HFFc6 (cell line): ENCODE measurements around the gene MBD6. TPM values are rescaled to one million over a fixed set of nuclear protein-coding genes. Genes with fewer than 3 reads are reported as not detected.

Experiments used
- DNase-seq: peaks from one replicate; pipeline ENCODE4 v3.0.0-alpha.2; 2018
- H3K27ac Mint-ChIP-seq: 2 replicates; pipeline ENCODE4 v1.8.0; 2020; ENCODE audit warnings: mild to moderate bottlenecking, mixed read lengths
- H3K27me3 Mint-ChIP-seq: 2 replicates; pipeline ENCODE4 v1.8.0; 2021; ENCODE audit warnings: mild to moderate bottlenecking, moderate library complexity, mixed read lengths; ENCODE audit not compliant: insufficient read depth
- H3K36me3 Mint-ChIP-seq: 2 replicates; pipeline ENCODE4 v1.8.0; 2021; ENCODE audit warnings: low read depth, mixed read lengths
- H3K4me1 Mint-ChIP-seq: 2 replicates; pipeline ENCODE4 v1.8.0; 2020; ENCODE audit warnings: low read depth, mixed read lengths
- H3K4me3 Mint-ChIP-seq: 2 replicates; pipeline ENCODE4 v1.8.0; 2020; ENCODE audit warnings: mild to moderate bottlenecking, moderate library complexity, mixed read lengths
- H3K9me3 Mint-ChIP-seq: 2 replicates; pipeline ENCODE4 v1.8.0; 2020; ENCODE audit warnings: mild to moderate bottlenecking, mixed read lengths
- microRNA-seq: library from miRNA; unstranded; fragments of <30 nt; microRNA quantifications from one replicate; pipeline ENCODE4, GENCODE V29; 2019
- total RNA-seq, 6 experiments: library from RNA; stranded (reverse); fragmentation: NEBNext Ultra II Directional; extraction: Animal tissue kit (Norgen Biotek cat#: 25700); gene quantifications; 2 replicates in 1 of 6; 3 replicates in 5 of 6; pipeline ENCODE4 v1.2.3, GENCODE V29; 2021
- TF ChIP-seq, protein P1 (sequence below): fragments of 200-600 bp; sonication (generic); IDR thresholded peaks from 2 replicates; pipeline ENCODE4 v1.5.0; 2021; ENCODE audit warnings: antibody characterized with exemption, mild to moderate bottlenecking

MBD6 gene
- total RNA-seq, 6 experiments from 2014 or later = 40.7 to 43.6 (median 42.1) TPM

DNA sequence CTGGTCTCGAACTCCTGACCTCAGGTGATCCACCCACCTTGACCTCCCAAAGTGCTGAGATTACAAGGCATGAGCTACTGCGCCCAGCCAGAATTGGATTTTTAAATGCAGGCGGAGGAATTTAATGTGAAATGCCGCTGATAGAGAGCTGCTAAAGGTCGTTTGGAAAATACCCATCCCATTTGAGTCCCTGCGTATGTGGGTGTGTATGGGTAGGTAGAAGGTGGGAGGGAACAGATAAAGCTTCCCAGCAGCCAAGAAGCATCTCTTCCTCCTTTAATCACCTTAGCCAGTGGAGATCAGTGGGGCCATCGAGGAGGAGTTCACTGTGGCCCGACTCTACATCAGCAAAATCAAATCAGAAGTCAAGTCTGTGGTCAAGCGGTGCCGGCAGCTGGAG is 52.2 kb downstream of the MBD6 start:
- Mint-ChIP-seq H3K36me3 (no peaks in the 10 kb centered on the region), H3K4me3 (no peak overlapping the region), H3K4me1 (peaks cover 9% of the 10 kb centered on the region), H3K27ac (no peak overlapping the region), H3K9me3 (no peaks in the 10 kb centered on the region), H3K27me3 (peaks cover 7% of the 10 kb centered on the region)
- TF ChIP-seq, protein P1, sequence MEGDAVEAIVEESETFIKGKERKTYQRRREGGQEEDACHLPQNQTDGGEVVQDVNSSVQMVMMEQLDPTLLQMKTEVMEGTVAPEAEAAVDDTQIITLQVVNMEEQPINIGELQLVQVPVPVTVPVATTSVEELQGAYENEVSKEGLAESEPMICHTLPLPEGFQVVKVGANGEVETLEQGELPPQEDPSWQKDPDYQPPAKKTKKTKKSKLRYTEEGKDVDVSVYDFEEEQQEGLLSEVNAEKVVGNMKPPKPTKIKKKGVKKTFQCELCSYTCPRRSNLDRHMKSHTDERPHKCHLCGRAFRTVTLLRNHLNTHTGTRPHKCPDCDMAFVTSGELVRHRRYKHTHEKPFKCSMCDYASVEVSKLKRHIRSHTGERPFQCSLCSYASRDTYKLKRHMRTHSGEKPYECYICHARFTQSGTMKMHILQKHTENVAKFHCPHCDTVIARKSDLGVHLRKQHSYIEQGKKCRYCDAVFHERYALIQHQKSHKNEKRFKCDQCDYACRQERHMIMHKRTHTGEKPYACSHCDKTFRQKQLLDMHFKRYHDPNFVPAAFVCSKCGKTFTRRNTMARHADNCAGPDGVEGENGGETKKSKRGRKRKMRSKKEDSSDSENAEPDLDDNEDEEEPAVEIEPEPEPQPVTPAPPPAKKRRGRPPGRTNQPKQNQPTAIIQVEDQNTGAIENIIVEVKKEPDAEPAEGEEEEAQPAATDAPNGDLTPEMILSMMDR = no peak
- DNase-seq = no peak

DNA sequence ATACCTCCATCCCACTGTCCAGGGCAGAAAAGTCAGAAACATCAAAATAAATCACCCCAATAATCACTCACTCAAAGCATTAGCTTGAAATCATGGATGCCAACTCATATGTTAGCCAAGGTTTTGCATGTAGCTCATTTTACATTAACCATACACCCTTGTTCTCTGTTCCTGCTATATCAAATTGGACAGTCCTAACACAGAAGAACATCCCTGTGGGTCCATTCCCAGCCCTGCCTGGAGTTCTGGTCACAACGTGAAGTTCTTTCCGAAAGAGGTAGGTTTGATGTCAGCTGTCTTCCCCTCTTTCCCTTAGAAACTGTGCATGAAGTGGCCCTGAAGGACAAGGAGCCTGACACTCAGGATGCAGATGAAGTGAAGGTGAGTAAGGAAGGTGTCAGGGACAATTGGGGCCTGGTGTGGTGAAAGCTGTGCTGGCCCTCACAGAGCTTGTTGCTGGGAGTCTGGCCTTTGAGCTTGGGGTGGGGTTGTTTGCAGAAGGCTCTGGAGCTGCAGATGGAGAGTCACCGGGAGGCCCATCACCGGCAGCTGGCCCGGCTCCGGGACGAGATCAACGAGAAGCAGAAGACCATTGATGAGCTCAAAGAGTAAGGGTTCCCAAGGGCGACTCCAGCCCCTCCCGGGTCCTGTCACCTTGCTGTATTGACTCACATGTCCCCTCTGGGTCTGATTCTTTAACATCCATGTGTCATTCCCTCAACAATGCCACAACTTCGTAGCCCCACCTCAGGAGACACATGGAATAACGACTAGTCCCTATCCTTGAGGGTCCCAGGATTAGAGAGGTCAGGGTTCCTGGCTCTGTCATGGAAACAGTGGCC is 53.4 kb downstream of the MBD6 start:
- Mint-ChIP-seq H3K4me1 (peaks cover 10% of the 10 kb centered on the region), H3K27ac (no peak overlapping the region), H3K27me3 (peaks cover 7% of the 10 kb centered on the region), H3K9me3 (no peaks in the 10 kb centered on the region), H3K4me3 (no peak overlapping the region), H3K36me3 (no peaks in the 10 kb centered on the region)
- no peak for DNase-seq
- TF ChIP-seq, protein P1 = no peak

DNA sequence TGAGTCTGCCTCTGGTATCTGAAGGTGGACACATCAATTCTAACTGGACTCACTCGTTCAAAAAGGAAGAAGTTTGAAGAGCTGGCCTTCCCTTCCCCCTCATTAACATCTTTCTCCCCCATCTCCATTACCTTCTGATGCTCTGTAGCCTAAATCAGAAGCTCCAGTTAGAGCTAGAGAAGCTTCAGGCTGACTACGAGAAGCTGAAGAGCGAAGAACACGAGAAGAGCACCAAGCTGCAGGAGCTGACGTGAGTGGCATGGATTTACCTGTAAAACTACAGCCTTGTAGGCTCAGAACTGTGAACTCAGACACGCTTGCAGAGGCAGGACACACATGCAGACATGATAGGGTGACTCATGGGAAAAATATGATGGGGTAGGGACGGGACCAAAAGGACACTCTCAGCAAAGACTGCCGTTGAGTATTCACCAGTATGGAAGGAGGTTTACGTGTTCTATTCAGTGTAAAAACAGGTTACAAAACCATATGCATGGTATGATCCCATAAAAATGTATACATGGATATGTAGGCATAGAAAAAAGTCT is 54.1 kb downstream of the MBD6 start:
- H3K27me3 Mint-ChIP-seq = peaks cover 7% of the 10 kb centered on the region
- H3K4me3 Mint-ChIP-seq = no peak overlapping the region
- H3K36me3 Mint-ChIP-seq = no peaks in the 10 kb centered on the region
- DNase-seq = no peak
- TF ChIP-seq, protein P1 = no peak
- H3K9me3 Mint-ChIP-seq = no peaks in the 10 kb centered on the region
- no peak overlapping the region for H3K27ac Mint-ChIP-seq
- peaks cover 10% of the 10 kb centered on the region for H3K4me1 Mint-ChIP-seq

DNA sequence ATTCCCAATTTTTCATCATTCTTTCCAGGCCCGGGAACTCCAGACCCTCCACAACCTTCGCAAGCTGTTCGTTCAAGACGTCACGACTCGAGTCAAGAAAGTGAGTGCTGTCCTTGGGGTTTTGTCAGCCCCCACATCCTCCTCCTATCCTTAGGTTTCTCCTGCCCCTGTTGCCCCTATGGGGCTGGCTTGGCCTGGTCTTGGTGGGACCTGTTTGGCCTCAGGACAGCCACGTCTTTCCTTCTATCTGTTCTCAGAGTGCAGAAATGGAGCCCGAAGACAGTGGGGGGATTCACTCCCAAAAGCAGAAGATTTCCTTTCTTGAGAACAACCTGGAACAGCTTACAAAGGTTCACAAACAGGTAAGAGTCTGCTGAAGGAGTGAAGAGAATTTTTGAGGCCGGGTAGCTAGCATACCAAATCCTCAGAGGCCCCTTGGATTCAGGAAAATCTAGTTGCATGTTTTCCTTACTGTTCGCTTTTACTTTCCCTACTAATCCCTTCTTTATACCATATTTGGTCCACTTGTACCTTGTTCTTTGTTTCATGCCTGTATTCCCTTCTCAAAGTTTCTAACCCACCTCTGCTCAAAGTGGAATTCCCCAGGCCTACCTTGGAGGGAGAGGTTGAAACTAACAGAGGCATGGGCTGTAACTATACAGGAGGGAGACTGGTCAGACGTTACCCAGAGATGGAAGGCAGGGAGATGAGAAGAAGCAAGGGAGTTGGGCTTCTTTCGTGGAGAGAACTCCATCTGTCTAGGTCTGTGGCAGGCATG is 55.5 kb downstream of the MBD6 start:
- no peak overlapping the region for H3K27ac Mint-ChIP-seq
- no peak for DNase-seq
- no peaks in the 10 kb centered on the region for H3K9me3 Mint-ChIP-seq
- H3K4me3 Mint-ChIP-seq = no peak overlapping the region
- TF ChIP-seq, protein P1 = no peak
- peaks cover 10% of the 10 kb centered on the region for H3K4me1 Mint-ChIP-seq
- H3K27me3 Mint-ChIP-seq = peaks cover 2% of the 10 kb centered on the region; the same call in 1 of the 2 replicates
- no peaks in the 10 kb centered on the region for H3K36me3 Mint-ChIP-seq

DNA sequence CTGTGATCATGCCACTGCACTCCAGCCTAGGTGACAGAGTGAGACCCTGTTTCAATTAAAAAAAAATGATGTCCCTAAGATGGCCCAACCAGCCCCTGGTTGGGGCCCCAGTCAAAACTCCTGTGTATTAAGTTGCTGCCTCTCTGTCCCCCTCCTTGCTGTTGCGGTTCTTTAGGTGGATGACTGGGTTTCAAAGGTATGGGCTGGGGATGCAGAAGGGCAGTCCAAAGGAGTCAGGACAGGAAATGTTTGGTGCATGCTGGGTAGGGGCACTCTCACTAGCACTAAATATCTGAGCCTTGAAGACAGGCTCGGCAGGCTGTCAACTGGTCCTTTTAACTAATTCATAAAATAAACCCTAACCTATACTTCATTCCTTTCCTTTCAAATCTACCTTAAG is 56.4 kb downstream of the MBD6 start:
- H3K4me1 Mint-ChIP-seq = peaks cover 10% of the 10 kb centered on the region
- no peaks in the 10 kb centered on the region for H3K36me3 Mint-ChIP-seq
- TF ChIP-seq, protein P1 = no peak
- no peak for DNase-seq
- peaks cover 2% of the 10 kb centered on the region; the same call in 1 of the 2 replicates for H3K27me3 Mint-ChIP-seq
- no peak overlapping the region for H3K4me3 Mint-ChIP-seq
- no peaks in the 10 kb centered on the region for H3K9me3 Mint-ChIP-seq
- no peak overlapping the region for H3K27ac Mint-ChIP-seq

Small RNA genes within 50 kb of the gene (microRNA-seq; reads per million reads assigned to microRNA genes)
- gene MIR616 = 4.6 reads per million
- not detected for gene MIR6758

Other genes with a start within 250 kb of the MBD6 start
- 10 to 100 TPM; 33.7 to 39.4 (median 37.9) TPM for gene R3HDM2, start 91.8 kb upstream of the MBD6 start, total RNA-seq
- gene INHBC, start 88.0 kb upstream of the MBD6 start, total RNA-seq = not detected
- under 1 TPM in 5 of 6 experiments, not detected in 1; 0.12 to 0.34 (median 0.18) TPM for gene INHBE, start 67.5 kb upstream of the MBD6 start, total RNA-seq
- gene GLI1, start 63.0 kb upstream of the MBD6 start, total RNA-seq = 1 to 10 TPM; 3.9 to 5.8 (median 4.6) TPM
- gene ARHGAP9, start 43.0 kb upstream of the MBD6 start, total RNA-seq = under 1 TPM in 5 of 6 experiments, not detected in 1; 0.11 to 0.85 (median 0.21) TPM
- 100 to 1,000 TPM; 179 to 207 (median 193) TPM for gene MARS1, start 34.8 kb upstream of the MBD6 start, total RNA-seq
- 10 to 100 TPM in 4 of 6 experiments, 1 to 10 TPM in 2; 9.4 to 10.8 (median 10.2) TPM for gene DDIT3, start 2.3 kb upstream of the MBD6 start, total RNA-seq
- 100 to 1,000 TPM; 110 to 123 (median 116) TPM for gene DCTN2, start 24.4 kb downstream of the MBD6 start, total RNA-seq
- 1 to 10 TPM; 1.0 to 1.8 (median 1.2) TPM for gene KIF5A, start 27.2 kb downstream of the MBD6 start, total RNA-seq
- 10 to 100 TPM; 21.1 to 33.1 (median 24.3) TPM for gene PIP4K2C, start 68.4 kb downstream of the MBD6 start, total RNA-seq
- gene DTX3, start 82.0 kb downstream of the MBD6 start, total RNA-seq = 10 to 100 TPM; 17.7 to 21.0 (median 19.2) TPM
- gene ARHGEF25, start 88.6 kb downstream of the MBD6 start, total RNA-seq = 10 to 100 TPM; 10.2 to 21.9 (median 11.9) TPM
- 1 to 10 TPM; 1.4 to 3.1 (median 2.3) TPM for gene B4GALNT1, start 110.4 kb downstream of the MBD6 start, total RNA-seq
- gene OS9, start 171.3 kb downstream of the MBD6 start, total RNA-seq = 100 to 1,000 TPM; 150 to 158 (median 156) TPM
- under 1 TPM; 0.14 to 0.18 (median 0.14) TPM for gene AGAP2, start 215.9 kb downstream of the MBD6 start, total RNA-seq
- gene TSPAN31, start 222.2 kb downstream of the MBD6 start, total RNA-seq = 10 to 100 TPM; 20.3 to 32.3 (median 24.3) TPM
- gene CDK4, start 229.5 kb downstream of the MBD6 start, total RNA-seq = 100 to 1,000 TPM; 112 to 140 (median 116) TPM
- 1 to 10 TPM in 4 of 6 experiments, under 1 TPM in 2; 0.94 to 3.2 (median 1.2) TPM for gene MARCHF9, start 232.3 kb downstream of the MBD6 start, total RNA-seq
- gene CYP27B1, start 244.3 kb downstream of the MBD6 start, total RNA-seq = 1 to 10 TPM in 3 of 6 experiments, under 1 TPM in 3; 0.57 to 1.8 (median 0.96) TPM
- 10 to 100 TPM; 30.0 to 41.8 (median 36.0) TPM for gene METTL1, start 249.3 kb downstream of the MBD6 start, total RNA-seq
- 1 to 10 TPM; 6.3 to 9.0 (median 7.8) TPM for gene EEF1AKMT3, start 249.8 kb downstream of the MBD6 start, total RNA-seq